ENCODE data around the gene KIFC1.

Gene KIFC1

DNA sequence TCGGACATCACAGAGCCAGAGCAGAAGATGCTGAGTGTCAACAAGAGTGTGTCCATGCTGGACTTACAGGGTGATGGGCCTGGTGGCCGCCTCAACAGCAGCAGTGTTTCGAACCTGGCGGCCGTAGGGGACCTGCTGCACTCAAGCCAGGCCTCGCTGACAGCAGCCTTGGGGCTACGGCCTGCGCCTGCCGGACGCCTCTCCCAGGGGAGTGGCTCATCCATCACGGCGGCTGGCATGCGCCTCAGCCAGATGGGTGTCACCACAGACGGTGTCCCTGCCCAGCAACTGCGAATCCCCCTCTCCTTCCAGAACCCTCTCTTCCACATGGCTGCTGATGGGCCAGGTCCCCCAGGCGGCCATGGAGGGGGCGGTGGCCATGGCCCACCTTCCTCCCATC, 51.4 kb downstream of the KIFC1 start:
- DNase-seq (ENCODE audit: low spot score) = no peak

DNA sequence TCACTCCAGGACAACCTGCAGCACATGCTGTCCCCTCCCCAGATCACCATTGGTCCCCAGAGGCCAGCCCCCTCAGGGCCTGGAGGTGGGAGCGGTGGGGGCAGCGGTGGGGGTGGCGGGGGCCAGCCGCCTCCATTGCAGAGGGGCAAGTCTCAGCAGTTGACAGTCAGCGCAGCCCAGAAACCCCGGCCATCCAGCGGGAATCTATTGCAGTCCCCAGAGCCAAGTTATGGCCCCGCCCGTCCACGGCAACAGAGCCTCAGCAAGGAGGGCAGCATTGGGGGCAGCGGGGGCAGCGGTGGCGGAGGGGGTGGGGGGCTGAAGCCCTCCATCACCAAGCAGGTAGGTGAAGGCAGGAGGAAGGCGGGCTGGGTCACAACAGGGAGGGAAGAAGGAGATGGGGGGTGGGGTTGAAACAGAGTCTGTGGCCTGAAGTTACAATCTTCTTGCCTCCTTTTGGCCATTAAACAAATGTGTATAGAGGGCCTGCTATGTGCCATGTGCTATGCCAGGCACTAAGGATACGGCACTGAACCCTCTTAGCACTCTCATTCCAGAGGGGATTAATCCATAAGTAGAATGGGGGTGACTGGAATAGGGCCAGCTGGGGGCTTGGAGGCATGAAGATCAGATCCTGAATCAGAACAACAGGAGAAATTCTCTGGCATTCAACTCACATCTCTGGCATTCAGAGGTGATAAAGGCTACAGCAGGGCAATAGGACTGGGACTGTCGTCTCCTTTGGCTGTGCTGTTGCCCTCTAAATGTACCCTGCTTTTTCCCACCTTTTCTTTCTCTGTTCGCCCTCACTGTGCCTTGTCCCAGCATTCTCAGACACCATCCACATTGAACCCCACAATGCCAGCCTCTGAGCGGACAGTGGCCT, 52.2 kb downstream of the KIFC1 start:
- DNase-seq (ENCODE audit: low spot score) = no peak

DNA sequence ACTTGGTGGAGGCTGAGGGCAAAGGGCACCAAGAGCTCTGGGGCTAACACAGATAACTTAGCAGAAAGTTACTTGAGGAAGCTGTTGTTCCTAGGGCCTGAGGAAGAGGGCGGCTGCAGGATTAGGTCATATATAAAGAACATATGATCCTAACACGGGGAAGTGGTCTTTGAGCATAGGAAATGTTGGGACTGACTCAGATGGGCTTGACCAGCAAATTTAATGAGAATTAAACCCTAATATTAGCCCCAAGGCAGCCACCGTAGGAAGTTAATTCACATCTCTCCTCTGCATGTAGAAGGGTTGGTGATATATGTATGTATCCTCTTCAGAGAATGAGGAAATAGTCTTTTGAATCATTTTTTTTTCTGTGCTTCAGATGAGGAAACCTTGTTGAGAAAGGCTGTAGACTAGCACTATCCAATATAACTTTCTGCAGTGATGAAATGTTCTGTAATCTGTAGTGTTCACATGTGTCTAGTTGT, 53.5 kb downstream of the KIFC1 start:
- DNase-seq (ENCODE audit: low spot score) = no peak

DNA sequence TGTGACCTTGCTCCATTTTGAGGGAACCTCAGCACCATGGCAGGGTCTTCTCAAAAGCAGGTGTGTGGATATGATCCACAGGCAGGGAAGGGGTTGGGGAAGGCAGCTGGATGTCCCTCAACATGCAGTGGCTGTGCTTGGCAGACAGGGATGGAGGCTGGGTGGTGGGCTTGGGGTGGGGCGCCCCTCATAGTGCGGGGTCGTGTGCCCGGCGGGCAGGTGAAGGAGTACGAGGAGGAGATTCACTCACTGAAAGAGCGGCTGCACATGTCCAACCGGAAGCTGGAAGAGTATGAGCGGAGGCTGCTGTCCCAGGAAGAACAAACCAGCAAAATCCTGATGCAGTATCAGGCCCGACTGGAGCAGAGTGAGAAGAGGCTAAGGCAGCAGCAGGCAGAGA, 54.7 kb downstream of the KIFC1 start:
- no peak for DNase-seq (ENCODE audit: low spot score)

DNA sequence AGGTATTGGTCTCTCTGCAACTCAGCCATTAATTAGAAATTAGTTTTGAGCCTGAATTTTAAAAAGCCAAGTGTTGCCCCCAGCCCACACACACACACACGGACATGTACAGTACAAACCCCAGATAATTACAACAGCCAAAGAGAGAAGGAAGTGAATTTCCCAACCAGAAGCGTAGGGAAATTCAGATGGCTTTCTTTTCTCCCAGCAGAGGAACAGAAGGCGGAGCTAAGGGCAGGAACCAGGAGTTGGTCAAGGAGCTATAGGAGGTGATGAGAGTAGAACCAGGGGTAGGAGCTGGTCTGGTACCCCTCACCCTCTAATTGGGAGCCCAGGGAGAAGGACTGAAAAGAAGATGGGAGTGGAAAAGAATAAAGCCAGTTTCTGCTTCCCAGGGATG, 58.8 kb downstream of the KIFC1 start:
- no peak for DNase-seq (ENCODE audit: low spot score)

DNA sequence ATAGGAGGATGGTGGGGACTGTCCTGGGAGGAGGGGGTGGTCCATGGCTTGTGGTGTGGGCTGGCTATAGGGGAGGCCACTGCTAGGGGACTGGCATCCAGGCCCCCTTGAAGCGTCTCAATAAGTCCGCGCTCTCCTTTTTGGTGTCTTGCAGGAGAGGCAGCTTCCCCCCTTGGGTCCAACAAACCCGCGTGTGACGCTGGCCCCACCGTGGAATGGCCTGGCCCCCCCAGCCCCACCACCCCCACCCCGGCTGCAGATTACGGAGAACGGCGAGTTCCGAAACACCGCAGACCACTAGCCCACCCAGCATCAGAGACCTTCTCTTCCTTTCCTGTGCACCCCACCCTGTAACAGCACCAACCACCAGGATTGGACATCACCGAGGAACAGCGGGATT, 60.0 kb downstream of the KIFC1 start:
- DNase-seq (ENCODE audit: low spot score) = no peak

DNA sequence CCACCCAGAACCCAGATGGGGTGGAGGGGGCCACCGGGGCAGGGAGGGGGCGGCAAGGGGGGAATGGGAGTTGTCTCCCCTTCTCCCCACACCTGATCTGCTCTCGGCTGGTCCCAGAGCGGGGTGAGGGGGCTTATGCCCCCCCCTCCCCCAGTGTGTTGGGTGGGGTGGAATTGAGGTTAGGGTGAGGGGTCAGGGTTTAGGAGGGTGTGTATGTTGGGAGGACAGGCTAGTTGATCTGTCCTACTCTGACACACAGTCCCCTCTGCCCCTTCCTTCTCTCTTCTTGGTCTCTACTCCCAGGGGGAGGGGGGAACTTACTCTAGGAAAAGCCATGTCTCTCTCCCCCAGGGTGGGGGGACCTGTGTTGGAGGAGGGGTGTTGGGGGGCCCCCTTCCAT, 60.9 kb downstream of the KIFC1 start:
- no peak for DNase-seq (ENCODE audit: low spot score)

DNA sequence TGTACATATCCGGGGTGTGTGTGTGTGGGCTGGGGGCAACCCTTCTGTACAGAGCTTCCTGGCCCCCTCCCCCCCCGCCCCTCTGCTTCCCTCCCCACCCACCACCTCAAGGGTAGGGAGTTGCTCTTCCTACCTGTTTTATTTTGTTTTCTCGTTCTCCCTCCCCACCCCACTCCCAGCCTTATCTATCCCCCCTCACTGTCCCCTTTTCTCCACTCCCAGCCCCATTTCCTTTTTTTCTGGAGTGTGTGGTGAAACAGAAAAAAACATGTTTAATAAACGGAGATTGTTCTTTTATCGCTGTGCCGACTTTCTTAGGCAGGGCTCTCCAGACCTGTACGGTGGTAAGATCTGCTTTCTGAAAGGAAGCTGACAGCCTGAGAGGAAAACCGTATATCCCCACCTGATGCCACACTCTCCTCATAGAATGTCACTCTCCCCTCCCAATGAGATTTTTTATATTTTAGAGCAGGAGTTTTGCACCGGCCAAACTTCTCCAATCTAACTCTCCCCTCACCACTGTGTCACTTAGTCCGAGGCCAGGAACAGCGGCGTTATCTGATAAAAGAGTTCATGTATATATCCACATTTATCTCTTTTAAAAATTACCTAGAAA, 61.9 kb downstream of the KIFC1 start:
- DNase-seq (ENCODE audit: low spot score) = no peak

DNA sequence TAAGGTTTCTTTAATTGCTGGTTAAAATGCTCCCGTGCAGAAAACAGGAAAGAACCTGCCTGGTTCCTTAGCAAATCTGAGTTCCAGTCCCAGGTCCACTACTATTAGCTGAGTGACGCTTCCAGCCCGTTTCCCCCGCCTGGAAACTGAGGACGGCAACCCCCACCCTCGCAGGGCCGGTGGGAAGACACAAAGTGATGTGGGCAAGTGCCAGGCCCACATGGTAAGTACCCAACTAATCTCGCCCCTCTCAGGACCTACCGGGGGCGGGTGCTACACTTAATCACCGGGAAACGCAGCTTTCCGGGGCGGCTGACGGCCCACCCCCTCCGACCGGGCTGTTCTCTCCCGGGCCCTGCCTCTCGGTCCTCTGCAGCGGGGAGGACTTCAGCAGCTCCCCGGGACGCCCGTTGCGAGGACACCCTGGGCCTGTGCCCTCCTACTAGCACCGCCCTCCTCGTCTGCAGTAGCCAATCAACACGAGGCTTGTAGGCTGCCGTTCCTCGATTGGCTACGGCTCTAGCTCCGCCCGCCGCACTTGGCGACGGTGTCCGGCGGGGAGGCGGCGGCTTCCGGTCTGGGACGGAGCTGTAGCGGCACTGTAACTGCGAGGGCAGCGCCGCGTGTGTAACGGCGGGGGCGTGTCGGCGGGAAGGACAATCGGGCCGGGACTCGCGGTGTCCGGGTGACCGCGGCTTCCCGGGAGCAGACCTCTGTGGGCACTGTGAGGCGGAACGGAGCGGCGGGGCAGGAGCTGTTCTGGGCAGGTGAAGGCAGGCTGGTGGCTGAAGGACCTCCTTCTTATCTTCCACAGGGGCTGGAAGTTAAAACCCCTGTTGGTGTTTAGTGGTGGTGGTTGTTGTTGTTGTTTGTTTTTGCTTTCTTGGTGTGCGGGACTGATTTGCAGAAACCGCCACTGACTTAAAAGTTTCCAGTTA, 62.7 kb downstream of the KIFC1 start, which contains the start of gene ZBTB9:
Gene ZBTB9, plus strand, starts transcription at position 568 of the 938 bp plus-strand sequence. CDS start 525 bp downstream, outside the sequence.
- peak; percentile 97 for DNase-seq (ENCODE audit: low spot score)

DNA sequence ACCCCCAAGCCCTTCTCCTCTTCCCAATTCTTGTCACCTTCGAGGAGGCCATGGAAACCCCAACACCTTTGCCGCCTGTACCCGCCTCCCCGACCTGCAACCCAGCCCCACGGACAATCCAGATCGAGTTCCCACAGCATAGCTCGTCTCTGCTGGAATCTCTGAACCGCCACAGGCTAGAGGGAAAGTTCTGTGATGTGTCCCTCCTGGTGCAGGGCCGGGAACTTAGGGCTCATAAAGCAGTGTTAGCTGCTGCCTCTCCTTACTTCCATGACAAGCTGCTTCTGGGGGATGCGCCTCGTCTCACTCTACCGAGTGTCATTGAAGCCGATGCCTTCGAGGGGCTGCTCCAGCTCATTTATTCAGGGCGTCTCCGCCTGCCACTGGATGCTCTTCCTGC, 63.4 kb downstream of the KIFC1 start:
- DNase-seq (ENCODE audit: low spot score) = no peak

DNA sequence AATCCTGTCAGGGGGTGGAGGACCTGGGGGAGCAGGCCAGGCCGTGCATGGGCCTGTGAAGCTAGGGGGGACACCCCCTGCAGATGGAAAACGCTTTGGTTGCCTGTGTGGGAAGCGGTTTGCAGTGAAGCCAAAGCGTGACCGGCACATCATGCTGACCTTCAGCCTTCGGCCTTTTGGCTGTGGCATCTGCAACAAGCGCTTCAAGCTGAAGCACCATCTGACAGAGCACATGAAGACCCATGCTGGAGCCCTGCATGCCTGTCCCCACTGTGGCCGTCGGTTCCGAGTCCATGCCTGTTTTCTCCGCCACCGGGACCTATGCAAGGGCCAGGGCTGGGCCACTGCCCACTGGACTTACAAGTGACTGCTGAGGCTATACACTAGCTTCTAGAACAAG, 64.5 kb downstream of the KIFC1 start:
- DNase-seq (ENCODE audit: low spot score) = no peak

DNA sequence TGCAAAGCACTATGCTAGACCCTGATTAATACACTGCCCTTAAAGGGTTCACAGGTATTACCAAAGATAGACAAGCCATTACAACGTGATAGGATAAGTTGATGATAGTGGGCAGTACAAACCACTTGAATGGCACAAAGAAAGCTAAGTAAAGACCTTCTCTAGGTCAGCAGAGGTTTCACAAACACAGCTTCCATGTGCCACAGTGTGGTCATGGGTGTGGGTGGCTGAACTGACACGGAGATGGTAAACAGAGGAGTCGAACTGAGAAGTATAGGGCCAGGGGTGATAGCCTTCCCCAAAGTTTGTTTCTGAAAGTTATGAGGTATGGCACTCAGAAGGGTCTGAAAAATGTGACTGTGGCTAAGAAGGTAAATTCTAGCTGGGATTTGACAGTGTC, 67.1 kb downstream of the KIFC1 start:
- no peak for DNase-seq (ENCODE audit: low spot score)

DNA sequence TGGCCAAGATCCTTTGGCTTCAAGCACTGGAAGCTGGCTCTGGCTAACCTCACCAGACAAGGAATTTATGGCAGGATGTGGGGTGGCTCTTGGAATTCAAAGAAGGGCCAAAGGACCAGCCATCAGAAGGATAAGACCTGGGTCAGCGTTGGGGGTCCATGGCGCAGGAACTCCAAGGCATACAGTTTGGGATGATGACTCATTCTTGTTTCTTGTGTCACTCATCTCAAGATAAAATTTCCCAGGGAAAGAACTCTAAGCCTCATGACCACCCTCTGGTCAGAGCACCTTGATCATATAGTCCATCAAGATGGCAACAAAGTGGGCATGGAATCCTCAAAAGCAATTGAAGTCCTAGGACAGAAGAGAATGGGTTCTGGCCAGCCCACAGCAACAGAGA, 67.6 kb downstream of the KIFC1 start:
- no peak for DNase-seq (ENCODE audit: low spot score)
